Measurements from ENCODE around the gene ABCC12.

Gene ABCC12

GRCh38 chr16:48109475-48109874 lies 46.3 kb downstream of the ABCC12 start:
- no peaks in the 10 kb centered on the region for H3K9me2 ChIP-seq (replicated peaks; ENCODE audit: low read depth, low read length)
- no peak overlapping the region for H2AFZ ChIP-seq (ENCODE audit: low read length)
- H3K4me2 ChIP-seq (ENCODE audit: low read depth, low read length, poor library complexity, severe bottlenecking) = no peak overlapping the region
- no peaks in the 10 kb centered on the region for H3F3A ChIP-seq (ENCODE audit: low read depth)
- H3K79me2 ChIP-seq (ENCODE audit: insufficient read depth, low read length) = no peaks in the 10 kb centered on the region
- H3K27me3 ChIP-seq (ENCODE audit: insufficient read depth, low read length, poor library complexity, severe bottlenecking) = no peaks in the 10 kb centered on the region
- TF ChIP-seq EZH2phosphoT487 (IDR thresholded peaks at IDR 0.05; ENCODE audit: borderline replicate concordance) (no peak), CTCF (conservative IDR thresholded peaks at IDR 0.05; ENCODE audit: low read length) (no peak)
- H3K9ac ChIP-seq (ENCODE audit: low read depth, low read length, poor library complexity, severe bottlenecking) = no peak overlapping the region
- H4K20me1 ChIP-seq (ENCODE audit: insufficient read depth, low read length, poor library complexity, severe bottlenecking) = no peaks in the 10 kb centered on the region
- H3K4me1 ChIP-seq (ENCODE audit: insufficient read depth, low read length, poor library complexity, severe bottlenecking) = no peaks in the 10 kb centered on the region
- no peaks in the 10 kb centered on the region for H3K9me3 ChIP-seq (ENCODE audit: insufficient read depth, low read depth, low read length)
- no peak overlapping the region for H3K4me3 ChIP-seq (ENCODE audit: low read length, poor library complexity, severe bottlenecking)
- no peaks in the 10 kb centered on the region for H3K36me3 ChIP-seq (ENCODE audit: insufficient read depth, low read length)

- Histone ChIP-seq H4K20me1 (ENCODE audit: insufficient read depth, low read length, poor library complexity, severe bottlenecking) (no peaks in the 10 kb centered on the region), H3K27me3 (ENCODE audit: insufficient read depth, low read length, poor library complexity, severe bottlenecking) (no peaks in the 10 kb centered on the region), H3F3A (ENCODE audit: low read depth) (no peaks in the 10 kb centered on the region), H3K9ac (ENCODE audit: low read depth, low read length, poor library complexity, severe bottlenecking) (no peak overlapping the region), H3K4me1 (ENCODE audit: insufficient read depth, low read length, poor library complexity, severe bottlenecking) (no peaks in the 10 kb centered on the region), H3K9me3 (ENCODE audit: insufficient read depth, low read depth, low read length) (no peaks in the 10 kb centered on the region), H2AFZ (ENCODE audit: low read length) (no peak overlapping the region), H3K4me3 (ENCODE audit: low read length, poor library complexity, severe bottlenecking) (no peak overlapping the region), H3K9me2 (replicated peaks; ENCODE audit: low read depth, low read length) (no peaks in the 10 kb centered on the region), H3K36me3 (ENCODE audit: insufficient read depth, low read length) (no peaks in the 10 kb centered on the region), H3K79me2 (ENCODE audit: insufficient read depth, low read length) (no peaks in the 10 kb centered on the region), H3K4me2 (ENCODE audit: low read depth, low read length, poor library complexity, severe bottlenecking) (no peak overlapping the region)
- TF ChIP-seq EZH2phosphoT487 (IDR thresholded peaks at IDR 0.05; ENCODE audit: borderline replicate concordance) = no peak
- no peak for TF ChIP-seq CTCF (conservative IDR thresholded peaks at IDR 0.05; ENCODE audit: low read length)
Observed at GRCh38 chr16:48106446-48106845, 49.3 kb downstream of the ABCC12 start.

Measured in Loucy (cell line).